Panc1 (cell line): ENCODE data around the gene FSIP1. TPM values are rescaled to one million over a fixed set of nuclear protein-coding genes. Genes with fewer than 3 reads are reported as not detected.

Experiments used
- ATAC-seq: fragments of 200-7000 bp; cut with Tn5 transposase; 2 replicates; pipeline ENCODE4 v1.9.1; 2020; ENCODE audit warnings: mild to moderate bottlenecking, moderate library complexity
- BruUV-seq: library from RNA; stranded (reverse); fragments of 400-500 nt; replicated peaks from 2 replicates; lab custom pipeline; 2021; lab: Mats Ljungman, UMichigan
- CTCF ChIA-PET: fragments of 300-600 bp; sonication (Branson Sonifier 250); formaldehyde crosslinking; loops from one replicate; lab custom pipeline; 2022; ENCODE audit warnings: antibody characterized with exemption; lab: Charles Lee
- POLR2A ChIA-PET: fragments of 300-600 bp; sonication (Branson Sonifier 250); formaldehyde crosslinking; loops from one replicate; lab custom pipeline; 2022; ENCODE audit warnings: antibody characterized with exemption; lab: Charles Lee
- DNase-seq: peaks from one replicate; pipeline ENCODE4 v3.0.0-alpha.2; 2010; ENCODE audit warnings: low read depth, low spot score
- H3K27ac ChIP-seq: 2 replicates; pipeline ENCODE4 v1.5.1; 2011; ENCODE audit warnings: mild to moderate bottlenecking, low read length, inconsistent platforms
- H3K27me3 ChIP-seq: fragments of 200-500 bp; sonication (Bioruptor generic); 2 replicates; pipeline ENCODE4 v1.6.0; 2014; ENCODE audit warnings: low read length, inconsistent platforms; ENCODE audit not compliant: control insufficient read depth, insufficient read depth
- H3K36me3 ChIP-seq: fragments of 200-500 bp; sonication (Bioruptor generic); 2 replicates; pipeline ENCODE4 v1.5.1; 2014; ENCODE audit warnings: inconsistent platforms, mild to moderate bottlenecking, low read length, moderate library complexity; ENCODE audit not compliant: control insufficient read depth, insufficient read depth
- H3K4me1 ChIP-seq: 2 replicates; pipeline ENCODE4 v1.5.1; 2011; ENCODE audit warnings: inconsistent platforms, mild to moderate bottlenecking, low read length, moderate library complexity; ENCODE audit not compliant: control insufficient read depth, insufficient read depth
- H3K4me3 ChIP-seq, 2 experiments: 2 replicates each; pipeline ENCODE4 v1.5.1; 2011 to 2012; ENCODE audit warnings: low read depth in 2 of 2, low read length in 2 of 2, mild to moderate bottlenecking in 2 of 2, inconsistent platforms in 1 of 2, moderate library complexity in 1 of 2
- H3K9me3 ChIP-seq: fragments of 200-500 bp; sonication (Bioruptor generic); 2 replicates; pipeline ENCODE4 v1.5.1; 2014; ENCODE audit warnings: low read depth, mild to moderate bottlenecking, inconsistent platforms, low read length, moderate library complexity; ENCODE audit not compliant: control insufficient read depth, insufficient read depth
- CTCF ChIP-seq: fragments of 450-650 bp; IDR thresholded peaks from 2 replicates; pipeline ENCODE4 v1.5.1; 2017; ENCODE audit warnings: mild to moderate bottlenecking
- POLR2AphosphoS5 ChIP-seq: IDR thresholded peaks from 2 replicates; pipeline ENCODE4 v1.6.1; 2012; ENCODE audit warnings: mild to moderate bottlenecking, low read depth, low read length, moderate library complexity
- REST ChIP-seq, 2 experiments: IDR thresholded peaks; 2 replicates each; pipeline ENCODE4 v1.6.1; 2011 to 2012; ENCODE audit warnings: low read depth in 2 of 2, control low read depth in 1 of 2, low read length in 1 of 2, mild to moderate bottlenecking in 1 of 2, moderate library complexity in 1 of 2; ENCODE audit not compliant: insufficient read depth in 1 of 2
- SIN3A ChIP-seq: IDR thresholded peaks from 2 replicates; pipeline ENCODE4 v1.6.1; 2012; ENCODE audit warnings: low read depth, mild to moderate bottlenecking, low read length, moderate library complexity, borderline replicate concordance; ENCODE audit not compliant: insufficient read depth
- TCF7L2 ChIP-seq: IDR thresholded peaks from 2 replicates; pipeline ENCODE4 v1.6.1; 2011; ENCODE audit warnings: mild to moderate bottlenecking, low read depth, low read length, inconsistent platforms
- in situ Hi-C: cut with HindIII; loops from 2 replicates; pipeline ENCODE4 v1.10.0; 2016; ENCODE audit warnings: low sequenced_read_pairs, low pct_unique_long_range_greater_than_20kb
- intact Hi-C: fragments of 100-400 bp; cut with micrococcal nuclease; formaldehyde crosslinking; loops from one replicate; pipeline ENCODE4 v1.10.0; 2022; ENCODE audit not compliant: unreplicated experiment
- total RNA-seq: library from RNA; stranded (reverse); gene quantifications from one replicate; pipeline ENCODE4 v1.2.1, GENCODE V29; 2021; ENCODE audit not compliant: unreplicated experiment

FSIP1 gene
- total RNA-seq, 1 experiment from 2014 or later, result 1.4 TPM

GRCh38 chr15:39625856-39626255 is 156.8 kb downstream of the FSIP1 start:
- Histone ChIP-seq H3K4me3 (no peak overlapping the region), H3K4me1 (no peaks in the 10 kb centered on the region; the same call in 1 of the 2 replicates), H3K27me3 (no peaks in the 10 kb centered on the region), H3K9me3 (no peaks in the 10 kb centered on the region), H3K27ac (no peak overlapping the region), H3K36me3 (no peaks in the 10 kb centered on the region)
- POLR2A ChIA-PET, result no interaction called here
- DNase-seq (no peak), ATAC-seq (no peak)
- BruUV-seq, result no TSS peak
- intact Hi-C loops (no loop called here), in situ Hi-C loops (no loop called here)
- CTCF ChIA-PET, result no interaction called here
- TF ChIP-seq CTCF (no peak), REST (IDR thresholded peaks at IDR 0.05; ENCODE audit: insufficient read depth in 1 of 2, low read depth in 2 of 2, low read length in 1 of 2) (no peak), POLR2AphosphoS5 (no peak), TCF7L2 (no peak), SIN3A (no peak)

GRCh38 chr15:39625451-39625850 is 157.2 kb downstream of the FSIP1 start:
- ChIA-PET POLR2A (no interaction called here), CTCF (no interaction called here)
- H3K27me3 ChIP-seq, result no peaks in the 10 kb centered on the region
- no peak overlapping the region for H3K4me3 ChIP-seq
- BruUV-seq, result no TSS peak
- H3K4me1 ChIP-seq, result no peaks in the 10 kb centered on the region; the same call in 1 of the 2 replicates
- H3K27ac ChIP-seq, result no peak overlapping the region
- no peaks in the 10 kb centered on the region for H3K36me3 ChIP-seq
- TF ChIP-seq REST (IDR thresholded peaks at IDR 0.05; ENCODE audit: insufficient read depth in 1 of 2, low read depth in 2 of 2, low read length in 1 of 2) (no peak), TCF7L2 (no peak), CTCF (no peak), SIN3A (no peak), POLR2AphosphoS5 (no peak)
- H3K9me3 ChIP-seq, result no peaks in the 10 kb centered on the region
- DNase-seq (no peak), ATAC-seq (no peak)
- intact Hi-C loops, result no loop called here
- in situ Hi-C loops, result no loop called here
